Activated naive CD4-positive, alpha-beta T cell treated with anti-CD3 and anti-CD28 coated beads for 36 hours (primary cell): Measurements from ENCODE around the gene SLC9A3. TPM values are rescaled to one million over a fixed set of nuclear protein-coding genes. Genes with fewer than 3 reads are reported as not detected.
"Not testable (repeated sequence)": the region's sequence is repeated elsewhere in the genome, so short reads cannot be mapped to it uniquely, and the experiment has no call there.

Experiments used
- CTCF ChIA-PET: fragments of 350-600 bp; sonication (Branson Sonifier 250); formaldehyde crosslinking; loops from one replicate; lab custom pipeline; 2021; ENCODE audit warnings: antibody characterized with exemption; lab: Charles Lee
- DNase-seq: peaks from one replicate; pipeline ENCODE4 v3.0.0-alpha.2; 2020
- H3K27ac Mint-ChIP-seq: one replicate; pipeline ENCODE4 v1.8.0; 2021; ENCODE audit warnings: mild to moderate bottlenecking, mixed read lengths
- H3K27me3 Mint-ChIP-seq: one replicate; pipeline ENCODE4 v1.8.0; 2021; ENCODE audit warnings: low read depth, mixed read lengths
- H3K36me3 Mint-ChIP-seq: one replicate; pipeline ENCODE4 v1.8.0; 2021; ENCODE audit warnings: low read depth, mixed read lengths
- H3K4me1 Mint-ChIP-seq: one replicate; pipeline ENCODE4 v1.8.0; 2021; ENCODE audit warnings: low read depth, mixed read lengths
- H3K4me3 Mint-ChIP-seq: one replicate; pipeline ENCODE4 v1.8.0; 2021; ENCODE audit warnings: mild to moderate bottlenecking, moderate library complexity, mixed read lengths
- H3K9me3 Mint-ChIP-seq: one replicate; pipeline ENCODE4 v1.8.0; 2021; ENCODE audit warnings: mixed read lengths
- intact Hi-C: fragments of 100-400 bp; cut with micrococcal nuclease; formaldehyde crosslinking; loops from one replicate; pipeline ENCODE4 v1.15.1; 2023
- total RNA-seq, 2 experiments: library from RNA; stranded (reverse); gene quantifications; one replicate each; pipeline ENCODE4 v1.2.3, GENCODE V29; 2021

SLC9A3 gene
- total RNA-seq, 2 experiments from 2014 or later: 1.6 to 2.3 TPM

GRCh38 chr5:515273-515836 is 8.9 kb downstream of the SLC9A3 start:
- H3K9me3 Mint-ChIP-seq: no peaks in the 10 kb centered on the region
- H3K27ac Mint-ChIP-seq: no peak overlapping the region
- peaks cover 24% of the 10 kb centered on the region for H3K27me3 Mint-ChIP-seq
- intact Hi-C loops: no loop called here
- H3K4me1 Mint-ChIP-seq: no peaks in the 10 kb centered on the region
- CTCF ChIA-PET: no interaction called here
- no peak overlapping the region for H3K4me3 Mint-ChIP-seq
- no peaks in the 10 kb centered on the region for H3K36me3 Mint-ChIP-seq
- DNase-seq: no peak

- Mint-ChIP-seq H3K36me3 (no peaks in the 10 kb centered on the region), H3K27me3 (peaks cover 22% of the 10 kb centered on the region), H3K4me3 (no peak overlapping the region), H3K27ac (no peak overlapping the region), H3K9me3 (no peaks in the 10 kb centered on the region), H3K4me1 (no peaks in the 10 kb centered on the region)
- intact Hi-C loops: no loop called here
- no peak for DNase-seq
- CTCF ChIA-PET: no interaction called here
Measured at GRCh38 chr5:514673-515072, 9.6 kb downstream of the SLC9A3 start.

GRCh38 chr5:514101-514485 is 10.2 kb downstream of the SLC9A3 start:
- no peaks in the 10 kb centered on the region for H3K4me1 Mint-ChIP-seq
- H3K27me3 Mint-ChIP-seq: peaks cover 22% of the 10 kb centered on the region
- H3K4me3 Mint-ChIP-seq: no peak overlapping the region
- no peaks in the 10 kb centered on the region for H3K9me3 Mint-ChIP-seq
- H3K36me3 Mint-ChIP-seq: no peaks in the 10 kb centered on the region
- H3K27ac Mint-ChIP-seq: no peak overlapping the region
- intact Hi-C loops: no loop called here
- CTCF ChIA-PET: no interaction called here
- no peak for DNase-seq

GRCh38 chr5:513216-514100 is 10.8 kb downstream of the SLC9A3 start:
- Mint-ChIP-seq H3K4me3 (no peak overlapping the region), H3K36me3 (no peaks in the 10 kb centered on the region), H3K4me1 (no peaks in the 10 kb centered on the region), H3K9me3 (no peaks in the 10 kb centered on the region), H3K27me3 (peaks cover 22% of the 10 kb centered on the region), H3K27ac (no peak overlapping the region)
- no peak for DNase-seq
- intact Hi-C loops: no loop called here
- CTCF ChIA-PET: interaction anchor here (1.0 kb wide), 1 partner anchor 67 kb away, joined by 3 read pairs; no protein-coding TSS in a partner anchor

- H3K4me3 Mint-ChIP-seq: no peak overlapping the region
- no peak overlapping the region for H3K27ac Mint-ChIP-seq
- H3K4me1 Mint-ChIP-seq: no peaks in the 10 kb centered on the region
- CTCF ChIA-PET: interaction anchor here (1.1 kb wide), 1 partner anchor 11 kb away, joined by 3 read pairs; no protein-coding TSS in a partner anchor
- intact Hi-C loops: no loop called here
- H3K27me3 Mint-ChIP-seq: peaks cover 10% of the 10 kb centered on the region
- no peaks in the 10 kb centered on the region for H3K36me3 Mint-ChIP-seq
- no peaks in the 10 kb centered on the region for H3K9me3 Mint-ChIP-seq
- DNase-seq: no peak
Measured at GRCh38 chr5:511476-511875, 12.8 kb downstream of the SLC9A3 start.

GRCh38 chr5:510521-510920 is 13.7 kb downstream of the SLC9A3 start:
- Mint-ChIP-seq H3K4me1 (no peaks in the 10 kb centered on the region), H3K9me3 (no peaks in the 10 kb centered on the region), H3K4me3 (no peak overlapping the region), H3K27me3 (peaks cover 4% of the 10 kb centered on the region), H3K36me3 (no peaks in the 10 kb centered on the region), H3K27ac (no peak overlapping the region)
- CTCF ChIA-PET: interaction anchor here (1.1 kb wide), 1 partner anchor 10 kb away, joined by 3 read pairs; no protein-coding TSS in a partner anchor
- intact Hi-C loops: no loop called here
- no peak for DNase-seq

GRCh38 chr5:509611-510185 is 14.6 kb downstream of the SLC9A3 start:
- no peaks in the 10 kb centered on the region for H3K27me3 Mint-ChIP-seq
- H3K9me3 Mint-ChIP-seq: no peaks in the 10 kb centered on the region
- no peaks in the 10 kb centered on the region for H3K36me3 Mint-ChIP-seq
- H3K4me3 Mint-ChIP-seq: no peak overlapping the region
- CTCF ChIA-PET: no interaction called here
- no peak for DNase-seq
- H3K4me1 Mint-ChIP-seq: no peaks in the 10 kb centered on the region
- intact Hi-C loops: no loop called here
- H3K27ac Mint-ChIP-seq: no peak overlapping the region

GRCh38 chr5:507986-508575 is 16.2 kb downstream of the SLC9A3 start:
- H3K9me3 Mint-ChIP-seq, H3K4me3 Mint-ChIP-seq, H3K27ac Mint-ChIP-seq, H3K27me3 Mint-ChIP-seq, H3K36me3 Mint-ChIP-seq, DNase-seq, intact Hi-C loops, CTCF ChIA-PET, H3K4me1 Mint-ChIP-seq: not testable (repeated sequence)

- no peak for DNase-seq
- intact Hi-C loops: no loop called here
- H3K4me1 Mint-ChIP-seq: peaks cover 2% of the 10 kb centered on the region
- no peaks in the 10 kb centered on the region for H3K36me3 Mint-ChIP-seq
- no peak overlapping the region for H3K4me3 Mint-ChIP-seq
- CTCF ChIA-PET: interaction anchor here (0.6 kb wide), 1 partner anchor 941 kb away, joined by 4 read pairs; no protein-coding TSS in a partner anchor
- H3K27me3 Mint-ChIP-seq: peaks cover 5% of the 10 kb centered on the region
- H3K9me3 Mint-ChIP-seq: no peaks in the 10 kb centered on the region
- H3K27ac Mint-ChIP-seq: no peak overlapping the region
Measured at GRCh38 chr5:505951-506525, 18.2 kb downstream of the SLC9A3 start.

GRCh38 chr5:504326-505154 is 19.7 kb downstream of the SLC9A3 start:
- intact Hi-C loops: no loop called here
- H3K9me3 Mint-ChIP-seq: no peaks in the 10 kb centered on the region
- no peak overlapping the region for H3K27ac Mint-ChIP-seq
- H3K27me3 Mint-ChIP-seq: peaks cover 10% of the 10 kb centered on the region
- H3K4me3 Mint-ChIP-seq: no peak overlapping the region
- peaks cover 2% of the 10 kb centered on the region for H3K4me1 Mint-ChIP-seq
- CTCF ChIA-PET: no interaction called here
- no peak for DNase-seq
- H3K36me3 Mint-ChIP-seq: no peaks in the 10 kb centered on the region

- intact Hi-C loops: no loop called here
- H3K36me3 Mint-ChIP-seq: no peaks in the 10 kb centered on the region
- H3K27ac Mint-ChIP-seq: no peak overlapping the region
Measured at GRCh38 chr5:502325-503079, 21.7 kb downstream of the SLC9A3 start.

More at GRCh38 chr5:502325-503079, 21.7 kb downstream of the SLC9A3 start:
- Mint-ChIP-seq H3K4me1 (peaks cover 2% of the 10 kb centered on the region), H3K4me3 (no peak overlapping the region), H3K27me3 (peaks cover 12% of the 10 kb centered on the region), H3K9me3 (no peaks in the 10 kb centered on the region)
- DNase-seq: no peak
- CTCF ChIA-PET: interaction anchor here (0.6 kb wide), 1 partner anchor 56 kb away, joined by 4 read pairs; no protein-coding TSS in a partner anchor
